HCT116 (cell line): ENCODE data around the gene ZBTB39. TPM values are rescaled to one million over a fixed set of nuclear protein-coding genes. Genes with fewer than 3 reads are reported as not detected.

ENCODE experiments used
- ATAC-seq: fragments of 200-7000 bp; cut with Tn5 transposase; 2 replicates; pipeline ENCODE4 v1.9.1; 2020; ENCODE audit warnings: mild to moderate bottlenecking, moderate library complexity
- BruUV-seq: library from RNA; stranded (reverse); fragments of 400-500 nt; replicated peaks from 2 replicates; lab custom pipeline; 2021; lab: Mats Ljungman, UMichigan
- CTCF ChIA-PET: fragments of 300-600 bp; sonication (Branson Sonifier 250); formaldehyde crosslinking; loops from one replicate; lab custom pipeline; 2021; ENCODE audit warnings: antibody characterized with exemption; lab: Charles Lee
- POLR2A ChIA-PET: fragments of 300-600, 350-600 bp; sonication (Branson Sonifier 250); formaldehyde crosslinking; loops from one replicate; lab custom pipeline; 2021; ENCODE audit warnings: antibody characterized with exemption; lab: Charles Lee
- RAD21 ChIA-PET, 2 experiments: fragments of 300-600 bp; sonication (Branson Sonifier 250); formaldehyde crosslinking; loops; one replicate each; lab custom pipeline; 2023; ENCODE audit warnings: low total read pairs in 2 of 2; ENCODE audit not compliant: uncharacterized antibody in 2 of 2, unreplicated experiment in 2 of 2, low non-redundant PET in 1 of 2; lab: Charles Lee
- DNase-seq: peaks from one replicate; pipeline ENCODE4 v3.0.0-alpha.2; 2010; ENCODE audit warnings: low read depth, low spot score
- H2AFZ ChIP-seq: fragments of 200-600 bp; shearing (Covaris generic), sonication (generic); 2 replicates; pipeline ENCODE4 v1.6.1; 2017; ENCODE audit warnings: low read depth, mixed run types, mixed read lengths, antibody characterized with exemption, low read length; ENCODE audit not compliant: poor library complexity, severe bottlenecking
- H3K27ac ChIP-seq: 2 replicates; pipeline ENCODE4 v1.5.1; 2012; ENCODE audit warnings: low read depth, low read length
- H3K27me3 ChIP-seq: fragments of 200-600 bp; sonication (generic); 2 replicates; pipeline ENCODE4 v1.6.1; 2016; ENCODE audit warnings: mixed run types, low read length, mixed read lengths; ENCODE audit not compliant: insufficient read depth
- H3K36me3 ChIP-seq, 2 experiments: fragments of 200-500 bp in 1 of 2; fragments of 200-600 bp in 1 of 2; sonication (Bioruptor generic) in 1 of 2; sonication (generic) in 1 of 2; 2 replicates each; pipeline versions ENCODE4 v1.5.1 to v1.6.1; 2014 to 2016; ENCODE audit warnings: low read length in 2 of 2, inconsistent platforms in 1 of 2, mixed read lengths in 1 of 2, mixed run types in 1 of 2; ENCODE audit not compliant: insufficient read depth in 2 of 2, control insufficient read depth in 1 of 2
- H3K4me1 ChIP-seq, 2 experiments: fragments of 200-600 bp in 1 of 2; sonication (generic) in 1 of 2; 2 replicates each; pipeline versions ENCODE4 v1.5.1 to v1.6.1; 2012 to 2017; ENCODE audit warnings: low read length in 2 of 2, inconsistent platforms in 1 of 2, mild to moderate bottlenecking in 1 of 2, mixed read lengths in 1 of 2, mixed run types in 1 of 2, moderate library complexity in 1 of 2; ENCODE audit not compliant: insufficient read depth in 2 of 2, control insufficient read depth in 1 of 2
- H3K4me2 ChIP-seq: fragments of 200-600 bp; sonication (generic); 2 replicates; pipeline ENCODE4 v1.6.1; 2017; ENCODE audit warnings: mixed run types, low read length, mixed read lengths
- H3K4me3 ChIP-seq, 2 experiments: fragments of 200-600 bp in 1 of 2; sonication (generic) in 1 of 2; replicated peaks in 1 of 2; 2 replicates each; pipeline ENCODE4 v1.5.1; 2011 to 2016; ENCODE audit warnings: low read length in 2 of 2, control low read depth in 1 of 2, low read depth in 1 of 2, mild to moderate bottlenecking in 1 of 2, mixed read lengths in 1 of 2, mixed run types in 1 of 2
- H3K79me2 ChIP-seq: fragments of 200-600 bp; sonication (generic); 2 replicates; pipeline ENCODE4 v1.6.1; 2017; ENCODE audit warnings: mild to moderate bottlenecking, mixed run types, low read length, moderate library complexity, mixed read lengths; ENCODE audit not compliant: insufficient read depth
- H3K9ac ChIP-seq: fragments of 200-600 bp; sonication (generic); 2 replicates; pipeline ENCODE4 v1.6.1; 2016; ENCODE audit warnings: low read length, mixed read lengths
- H3K9me2 ChIP-seq: fragments of 200-600 bp; sonication (generic), shearing (Covaris generic); 2 replicates; pipeline ENCODE4 v1.6.1; 2017; ENCODE audit warnings: mixed run types, mild to moderate bottlenecking, moderate library complexity; ENCODE audit not compliant: insufficient read depth
- H3K9me3 ChIP-seq, 2 experiments: fragments of 200-500 bp in 1 of 2; fragments of 200-600 bp in 1 of 2; sonication (Bioruptor generic) in 1 of 2; sonication (generic) in 1 of 2; 2 replicates each; pipeline ENCODE4 v1.6.1; 2014 to 2017; ENCODE audit warnings: low read length in 2 of 2, mixed read lengths in 2 of 2, inconsistent platforms in 1 of 2, low read depth in 1 of 2, mild to moderate bottlenecking in 1 of 2, mixed run types in 1 of 2, moderate library complexity in 1 of 2; ENCODE audit not compliant: control insufficient read depth in 1 of 2, insufficient read depth in 1 of 2
- H4K20me1 ChIP-seq: fragments of 200-600 bp; sonication (generic), shearing (Covaris generic); 2 replicates; pipeline ENCODE4 v1.6.1; 2017; ENCODE audit warnings: mixed run types, mild to moderate bottlenecking, moderate library complexity; ENCODE audit not compliant: insufficient read depth
- CBX3 ChIP-seq: IDR thresholded peaks from 2 replicates; pipeline ENCODE4 v1.6.1; 2012; ENCODE audit warnings: low read depth
- CEBPB ChIP-seq: IDR thresholded peaks from 2 replicates; pipeline ENCODE4 v1.6.1; 2012; ENCODE audit warnings: low read depth
- CTCF ChIP-seq, 3 experiments: fragments of 200-600 bp in 1 of 3; sonication (generic) in 1 of 3; IDR thresholded peaks in 2 of 3; conservative IDR thresholded peaks in 1 of 3; 2 replicates each; pipeline ENCODE4 v1.5.1; 2012 to 2017; ENCODE audit warnings: low read depth in 2 of 3, low read length in 2 of 3, antibody characterized with exemption in 1 of 3, borderline replicate concordance in 1 of 3, control low read depth in 1 of 3, mild to moderate bottlenecking in 1 of 3, mixed read lengths in 1 of 3, mixed run types in 1 of 3, moderate library complexity in 1 of 3; ENCODE audit not compliant: insufficient read depth in 1 of 3
- EGR1 ChIP-seq: IDR thresholded peaks from 2 replicates; pipeline ENCODE4 v1.6.1; 2012; ENCODE audit warnings: low read depth
- ELF1 ChIP-seq: IDR thresholded peaks from 2 replicates; pipeline ENCODE4 v1.6.1; 2012; ENCODE audit warnings: low read depth, borderline replicate concordance
- EZH2 ChIP-seq: fragments of 200-600 bp; sonication (generic); IDR thresholded peaks from 2 replicates; pipeline ENCODE4 v1.6.1; 2017; ENCODE audit warnings: antibody characterized with exemption, mixed run types
- EZH2phosphoT487 ChIP-seq: fragments of 200-600 bp; IDR thresholded peaks from 2 replicates; pipeline ENCODE4 v1.6.1; 2018; ENCODE audit warnings: antibody characterized with exemption, borderline replicate concordance
- MAX ChIP-seq: IDR thresholded peaks from 2 replicates; pipeline ENCODE4 v1.6.1; 2012
- POLR2A ChIP-seq: IDR thresholded peaks from 2 replicates; pipeline ENCODE4 v1.7.0; 2011; ENCODE audit warnings: borderline replicate concordance; ENCODE audit not compliant: insufficient read depth, insufficient read length; ENCODE audit errors: extremely low read depth
- POLR2AphosphoS5 ChIP-seq: IDR thresholded peaks from 2 replicates; pipeline ENCODE4 v1.6.1; 2011; ENCODE audit warnings: mild to moderate bottlenecking, low read depth, low read length, moderate library complexity
- RAD21 ChIP-seq: IDR thresholded peaks from 2 replicates; pipeline ENCODE4 v1.6.1; 2012; ENCODE audit warnings: low read depth, mild to moderate bottlenecking
- REST ChIP-seq: IDR thresholded peaks from 2 replicates; pipeline ENCODE4 v1.6.1; 2012; ENCODE audit warnings: low read depth
- SIN3A ChIP-seq: IDR thresholded peaks from 2 replicates; pipeline ENCODE4 v1.6.1; 2012; ENCODE audit warnings: low read depth
- SP1 ChIP-seq: IDR thresholded peaks from 2 replicates; pipeline ENCODE4 v1.6.1; 2012; ENCODE audit warnings: low read depth
- TCF7L2 ChIP-seq: IDR thresholded peaks from 2 replicates; pipeline ENCODE4 v1.7.0; 2011; ENCODE audit warnings: borderline replicate concordance, inconsistent platforms; ENCODE audit not compliant: insufficient read depth, insufficient read length; ENCODE audit errors: extremely low read depth
- YY1 ChIP-seq: IDR thresholded peaks from 2 replicates; pipeline ENCODE4 v1.6.1; 2011; ENCODE audit warnings: low read length, low read depth, moderate library complexity, mild to moderate bottlenecking; ENCODE audit not compliant: insufficient replicate concordance; ENCODE audit errors: extremely low read depth
- ZFX ChIP-seq: fragments of 450-650 bp; IDR thresholded peaks from 2 replicates; pipeline ENCODE4 v1.6.1; 2017
- intact Hi-C: fragments of 100-400 bp; cut with micrococcal nuclease; formaldehyde crosslinking; loops from 2 replicates; pipeline ENCODE4 v1.10.0; 2022
- total RNA-seq: library from RNA; stranded (reverse); gene quantifications from one replicate; pipeline ENCODE4 v1.2.1, GENCODE V29; 2021; ENCODE audit not compliant: unreplicated experiment
- TF ChIP-seq, protein P1 (sequence below): IDR thresholded peaks from 2 replicates; pipeline ENCODE4 v1.6.1; 2012
- TF ChIP-seq, protein P2 (sequence below): IDR thresholded peaks from 2 replicates; pipeline ENCODE4 v1.6.1; 2011; ENCODE audit warnings: mild to moderate bottlenecking, low read length, moderate library complexity; ENCODE audit not compliant: insufficient replicate concordance; ENCODE audit errors: extremely low read depth

The ZBTB39 gene
- total RNA-seq, 1 experiment from 2014 or later: 12.3 TPM

DNA sequence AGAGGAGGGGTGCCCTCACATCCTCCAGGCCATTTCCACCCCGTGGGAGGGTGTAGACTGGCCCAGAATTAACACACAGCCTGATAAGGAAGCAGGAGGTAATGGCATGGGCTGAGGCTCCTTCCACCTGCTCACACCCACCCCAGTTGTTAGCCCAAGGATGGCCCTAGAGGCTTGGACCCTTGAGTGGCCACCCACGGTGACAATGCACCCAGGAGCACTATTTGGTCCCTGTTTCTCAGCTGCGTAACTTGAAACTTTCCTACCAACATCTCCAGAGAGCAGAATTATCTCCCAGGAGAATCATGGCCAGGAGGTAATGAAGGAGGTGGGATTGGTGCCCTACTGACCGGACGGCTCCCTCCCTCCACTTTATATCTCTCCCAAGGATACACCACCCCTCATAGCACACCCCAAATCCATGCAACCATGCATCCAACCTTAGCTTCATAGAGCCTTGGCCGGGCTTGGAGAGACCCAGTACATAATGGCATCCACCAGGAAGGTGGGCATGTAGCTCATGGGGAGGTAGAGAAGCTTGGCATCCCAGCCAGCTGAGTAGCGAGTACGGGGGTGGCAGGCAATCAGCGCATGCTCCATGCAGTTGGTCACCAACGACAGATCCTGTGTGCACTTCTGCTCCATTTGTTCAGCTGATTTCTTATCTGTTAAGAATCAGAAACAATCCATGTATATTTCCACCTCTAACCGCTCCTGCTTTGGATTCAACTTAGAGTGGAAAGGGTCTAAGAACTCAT is 54.6 kb downstream of the ZBTB39 start:
- peaks cover 0 to 5% of the 10 kb centered on the region in 2 experiments; a peak in 1 of 4 replicates for H3K4me1 ChIP-seq
- CTCF ChIA-PET: no interaction called here
- DNase-seq (no peak), ATAC-seq (no peak)
- H4K20me1 ChIP-seq: no peaks in the 10 kb centered on the region
- BruUV-seq: no TSS peak
- no peaks in the 10 kb centered on the region for H3K9me3 ChIP-seq
- H3K4me2 ChIP-seq: no peak overlapping the region
- H3K9me2 ChIP-seq: no peaks in the 10 kb centered on the region
- H3K4me3 ChIP-seq: no peak overlapping the region
- no peaks in the 10 kb centered on the region for H3K36me3 ChIP-seq
- TF ChIP-seq CTCF (IDR thresholded peaks at IDR 0.05 in 2 of 3, conservative IDR thresholded peaks at IDR 0.05 in 1 of 3; ENCODE audit: borderline replicate concordance in 1 of 3, insufficient read depth in 1 of 3, low read depth in 2 of 3, low read length in 2 of 3): no peak
- no peak for TF ChIP-seq EGR1
- no peak for TF ChIP-seq ZFX
- TF ChIP-seq, protein P1, sequence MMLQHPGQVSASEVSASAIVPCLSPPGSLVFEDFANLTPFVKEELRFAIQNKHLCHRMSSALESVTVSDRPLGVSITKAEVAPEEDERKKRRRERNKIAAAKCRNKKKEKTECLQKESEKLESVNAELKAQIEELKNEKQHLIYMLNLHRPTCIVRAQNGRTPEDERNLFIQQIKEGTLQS: no peak
- no peak for TF ChIP-seq SP1
- no peak for TF ChIP-seq CBX3
- no peak for TF ChIP-seq EZH2phosphoT487
- no peak for TF ChIP-seq POLR2A
- no peak for TF ChIP-seq ELF1
- no peak for TF ChIP-seq POLR2AphosphoS5
- no peak for TF ChIP-seq CEBPB
- TF ChIP-seq EZH2: no peak
- no peak for TF ChIP-seq SIN3A
- no peak for TF ChIP-seq YY1
- no peak for TF ChIP-seq REST
- no peak for TF ChIP-seq TCF7L2
- TF ChIP-seq, protein P2, sequence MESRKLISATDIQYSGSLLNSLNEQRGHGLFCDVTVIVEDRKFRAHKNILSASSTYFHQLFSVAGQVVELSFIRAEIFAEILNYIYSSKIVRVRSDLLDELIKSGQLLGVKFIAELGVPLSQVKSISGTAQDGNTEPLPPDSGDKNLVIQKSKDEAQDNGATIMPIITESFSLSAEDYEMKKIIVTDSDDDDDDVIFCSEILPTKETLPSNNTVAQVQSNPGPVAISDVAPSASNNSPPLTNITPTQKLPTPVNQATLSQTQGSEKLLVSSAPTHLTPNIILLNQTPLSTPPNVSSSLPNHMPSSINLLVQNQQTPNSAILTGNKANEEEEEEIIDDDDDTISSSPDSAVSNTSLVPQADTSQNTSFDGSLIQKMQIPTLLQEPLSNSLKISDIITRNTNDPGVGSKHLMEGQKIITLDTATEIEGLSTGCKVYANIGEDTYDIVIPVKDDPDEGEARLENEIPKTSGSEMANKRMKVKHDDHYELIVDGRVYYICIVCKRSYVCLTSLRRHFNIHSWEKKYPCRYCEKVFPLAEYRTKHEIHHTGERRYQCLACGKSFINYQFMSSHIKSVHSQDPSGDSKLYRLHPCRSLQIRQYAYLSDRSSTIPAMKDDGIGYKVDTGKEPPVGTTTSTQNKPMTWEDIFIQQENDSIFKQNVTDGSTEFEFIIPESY: no peak
- TF ChIP-seq RAD21: no peak
- no peak for TF ChIP-seq MAX
- RAD21 ChIA-PET: no interaction called here
- H3K79me2 ChIP-seq: no peaks in the 10 kb centered on the region
- intact Hi-C loops: no loop called here
- H3K27ac ChIP-seq: no peak overlapping the region
- no peak overlapping the region for H3K9ac ChIP-seq
- POLR2A ChIA-PET: no interaction called here
- no peak overlapping the region for H2AFZ ChIP-seq
- H3K27me3 ChIP-seq: no peaks in the 10 kb centered on the region
